ENCODE results near the gene SNX21.

SNX21 gene

GRCh38 chr20:45880988-45881788, 47.6 kb downstream of the SNX21 start, which contains the start of gene ZSWIM1:
Gene ZSWIM1 (plus strand): TSS chr20:45881227. CDS start chr20:45882593, 1,366 bp downstream.
- Histone ChIP-seq H3K4me1 (ENCODE audit: control insufficient read depth, insufficient read depth, low read length) (peaks cover 6% of the 10 kb centered on the region), H3K4me3 (ENCODE audit: low read length) (peak within 1 kb of the TSS; percentile 97), H3K27me3 (ENCODE audit: control insufficient read depth, insufficient read depth, low read length) (no peaks in the 10 kb centered on the region), H3K9ac (ENCODE audit: low read length) (peak within 1 kb of the TSS; percentile 96), H3K27ac (ENCODE audit: low read depth, low read length) (peak within 1 kb of the TSS; percentile 92), H3K36me3 (ENCODE audit: control insufficient read depth, insufficient read depth, low read length) (peaks cover 14% of the 10 kb centered on the region)

GRCh38 chr20:45882469-45883099, 49.0 kb downstream of the SNX21 start:
- H3K4me3 ChIP-seq (ENCODE audit: low read length), result no peak overlapping the region
- no peaks in the 10 kb centered on the region for H3K27me3 ChIP-seq (ENCODE audit: control insufficient read depth, insufficient read depth, low read length)
- peaks cover 6% of the 10 kb centered on the region for H3K4me1 ChIP-seq (ENCODE audit: control insufficient read depth, insufficient read depth, low read length)
- H3K36me3 ChIP-seq (ENCODE audit: control insufficient read depth, insufficient read depth, low read length), result peaks cover 14% of the 10 kb centered on the region
- no peak overlapping the region for H3K9ac ChIP-seq (ENCODE audit: low read length)
- H3K27ac ChIP-seq (ENCODE audit: low read depth, low read length), result no peak overlapping the region

- H3K36me3 ChIP-seq (ENCODE audit: control insufficient read depth, insufficient read depth, low read length), result peaks cover 8% of the 10 kb centered on the region
- no peak overlapping the region for H3K27ac ChIP-seq (ENCODE audit: low read depth, low read length)
- no peak overlapping the region for H3K9ac ChIP-seq (ENCODE audit: low read length)
- no peak overlapping the region for H3K4me3 ChIP-seq (ENCODE audit: low read length)
- no peaks in the 10 kb centered on the region for H3K27me3 ChIP-seq (ENCODE audit: control insufficient read depth, insufficient read depth, low read length)
- peaks cover 6% of the 10 kb centered on the region for H3K4me1 ChIP-seq (ENCODE audit: control insufficient read depth, insufficient read depth, low read length)
Observed at GRCh38 chr20:45883100-45883469, 49.5 kb downstream of the SNX21 start.

GRCh38 chr20:45886590-45887345, 53.2 kb downstream of the SNX21 start:
- Histone ChIP-seq H3K4me3 (ENCODE audit: low read length) (no peak overlapping the region), H3K4me1 (ENCODE audit: control insufficient read depth, insufficient read depth, low read length) (peaks cover 2% of the 10 kb centered on the region), H3K27me3 (ENCODE audit: control insufficient read depth, insufficient read depth, low read length) (no peaks in the 10 kb centered on the region), H3K36me3 (ENCODE audit: control insufficient read depth, insufficient read depth, low read length) (peaks cover 7% of the 10 kb centered on the region), H3K27ac (ENCODE audit: low read depth, low read length) (no peak overlapping the region), H3K9ac (ENCODE audit: low read length) (no peak overlapping the region)

- peaks cover 7% of the 10 kb centered on the region for H3K36me3 ChIP-seq (ENCODE audit: control insufficient read depth, insufficient read depth, low read length)
- H3K4me1 ChIP-seq (ENCODE audit: control insufficient read depth, insufficient read depth, low read length), result no peaks in the 10 kb centered on the region
- no peak within 1 kb of the TSS for H3K4me3 ChIP-seq (ENCODE audit: low read length)
- H3K27ac ChIP-seq (ENCODE audit: low read depth, low read length), result no peak within 1 kb of the TSS
- no peaks in the 10 kb centered on the region for H3K27me3 ChIP-seq (ENCODE audit: control insufficient read depth, insufficient read depth, low read length)
- H3K9ac ChIP-seq (ENCODE audit: low read length), result no peak within 1 kb of the TSS
Observed at GRCh38 chr20:45887346-45887715, 53.7 kb downstream of the SNX21 start, which contains the start of gene SPATA25. Gene SPATA25 (minus strand): TSS chr20:45887622. CDS start chr20:45887590, 32 bp downstream.

GRCh38 chr20:45888681-45889080, 55.1 kb downstream of the SNX21 start:
- no peak overlapping the region for H3K4me3 ChIP-seq (ENCODE audit: low read length)
- no peak overlapping the region for H3K27ac ChIP-seq (ENCODE audit: low read depth, low read length)
- H3K9ac ChIP-seq (ENCODE audit: low read length), result no peak overlapping the region
- peaks cover 10% of the 10 kb centered on the region for H3K36me3 ChIP-seq (ENCODE audit: control insufficient read depth, insufficient read depth, low read length)
- no peaks in the 10 kb centered on the region for H3K4me1 ChIP-seq (ENCODE audit: control insufficient read depth, insufficient read depth, low read length)
- H3K27me3 ChIP-seq (ENCODE audit: control insufficient read depth, insufficient read depth, low read length), result no peaks in the 10 kb centered on the region

- no peaks in the 10 kb centered on the region for H3K27me3 ChIP-seq (ENCODE audit: control insufficient read depth, insufficient read depth, low read length)
- no peaks in the 10 kb centered on the region for H3K4me1 ChIP-seq (ENCODE audit: control insufficient read depth, insufficient read depth, low read length)
- H3K27ac ChIP-seq (ENCODE audit: low read depth, low read length), result peak overlapping the region; percentile 90
- peak overlapping the region; percentile 78 for H3K4me3 ChIP-seq (ENCODE audit: low read length)
- peak overlapping the region; percentile 51 for H3K9ac ChIP-seq (ENCODE audit: low read length)
- peaks cover 12% of the 10 kb centered on the region for H3K36me3 ChIP-seq (ENCODE audit: control insufficient read depth, insufficient read depth, low read length)
Observed at GRCh38 chr20:45890077-45890984, 56.7 kb downstream of the SNX21 start.

GRCh38 chr20:45890985-45891983, 57.7 kb downstream of the SNX21 start, which contains the start of the genes CTSA and NEURL2:
Gene CTSA (plus strand): TSS chr20:45891335. CDS start chr20:45891569, 234 bp downstream.
Gene NEURL2 (minus strand): TSS chr20:45891208. CDS start chr20:45890991, 217 bp downstream.
- Histone ChIP-seq H3K27ac (ENCODE audit: low read depth, low read length) (peak within 1 kb of the TSS; percentile 90), H3K9ac (ENCODE audit: low read length) (peak within 1 kb of the TSS; percentile 51), H3K27me3 (ENCODE audit: control insufficient read depth, insufficient read depth, low read length) (no peaks in the 10 kb centered on the region), H3K4me3 (ENCODE audit: low read length) (peak within 1 kb of the TSS; percentile 78), H3K4me1 (ENCODE audit: control insufficient read depth, insufficient read depth, low read length) (no peaks in the 10 kb centered on the region), H3K36me3 (ENCODE audit: control insufficient read depth, insufficient read depth, low read length) (peaks cover 12% of the 10 kb centered on the region)

GRCh38 chr20:45892049-45892825, 58.6 kb downstream of the SNX21 start:
- H3K27me3 ChIP-seq (ENCODE audit: control insufficient read depth, insufficient read depth, low read length), result no peaks in the 10 kb centered on the region
- H3K4me1 ChIP-seq (ENCODE audit: control insufficient read depth, insufficient read depth, low read length), result no peaks in the 10 kb centered on the region
- no peak overlapping the region for H3K27ac ChIP-seq (ENCODE audit: low read depth, low read length)
- peak overlapping the region; percentile 78 for H3K4me3 ChIP-seq (ENCODE audit: low read length)
- H3K36me3 ChIP-seq (ENCODE audit: control insufficient read depth, insufficient read depth, low read length), result peaks cover 10% of the 10 kb centered on the region
- H3K9ac ChIP-seq (ENCODE audit: low read length), result no peak overlapping the region

Measured in rectal smooth muscle tissue (tissue), 1 donor.